ENCODE measurements around the gene OSBPL2.

Gene OSBPL2

GRCh38 chr20:62222972-62223371 lies 15.3 kb upstream of the OSBPL2 start:
- no peak for DNase-seq

GRCh38 chr20:62223571-62223970 lies 14.8 kb upstream of the OSBPL2 start:
- DNase-seq, result no peak

GRCh38 chr20:62224113-62224855 lies 14.0 kb upstream of the OSBPL2 start:
- no peak for DNase-seq

GRCh38 chr20:62225026-62225425 lies 13.3 kb upstream of the OSBPL2 start:
- no peak for DNase-seq

GRCh38 chr20:62225820-62226635 lies 12.3 kb upstream of the OSBPL2 start:
- DNase-seq, result no peak

- DNase-seq, result no peak
Measured at GRCh38 chr20:62226707-62227590, 11.4 kb upstream of the OSBPL2 start.

- no peak for DNase-seq
Measured at GRCh38 chr20:62227591-62227976, 10.7 kb upstream of the OSBPL2 start.

- DNase-seq, result peak; percentile 57
Measured at GRCh38 chr20:62227977-62228958, 10.1 kb upstream of the OSBPL2 start.

- DNase-seq, result no peak
Measured at GRCh38 chr20:62228982-62229545, 9.3 kb upstream of the OSBPL2 start.

- DNase-seq, result no peak
Measured at GRCh38 chr20:62229667-62230066, 8.7 kb upstream of the OSBPL2 start.

GRCh38 chr20:62230276-62230675 lies 8.0 kb upstream of the OSBPL2 start:
- DNase-seq, result no peak

- no peak for DNase-seq
Measured at GRCh38 chr20:62230696-62231095, 7.6 kb upstream of the OSBPL2 start.

GRCh38 chr20:62231292-62231691 lies 7.0 kb upstream of the OSBPL2 start:
- DNase-seq, result no peak

GRCh38 chr20:62232194-62232593 lies 6.1 kb upstream of the OSBPL2 start:
- no peak for DNase-seq

- no peak for DNase-seq
Measured at GRCh38 chr20:62232770-62233645, 5.3 kb upstream of the OSBPL2 start.

GRCh38 chr20:62233684-62234083 lies 4.6 kb upstream of the OSBPL2 start:
- no peak for DNase-seq

- DNase-seq, result no peak
Measured at GRCh38 chr20:62234339-62234738, 4.0 kb upstream of the OSBPL2 start.

- no peak for DNase-seq
Measured at GRCh38 chr20:62235001-62235776, 3.1 kb upstream of the OSBPL2 start.

- no peak for DNase-seq
Measured at GRCh38 chr20:62235777-62236157, 2.6 kb upstream of the OSBPL2 start.

- DNase-seq, result no peak
Measured at GRCh38 chr20:62236200-62236599, 2.1 kb upstream of the OSBPL2 start.

Measured in NCI-H146 (cell line).